KG1 (cell line): Measurements from ENCODE around the gene SLC24A5.
A peak's percentile ranks its signal among the peaks of the same experiment; 100 is the strongest.

Source experiments
- DNase-seq: peaks from one replicate; lab custom pipeline; 2025; lab: John Stamatoyannopoulos, UW

Gene SLC24A5

GRCh38 chr15:48112242-48112641, 8.5 kb upstream of the SLC24A5 start:
- DNase-seq = no peak

GRCh38 chr15:48119277-48119676, 1.5 kb upstream of the SLC24A5 start:
- no peak for DNase-seq

DNA sequence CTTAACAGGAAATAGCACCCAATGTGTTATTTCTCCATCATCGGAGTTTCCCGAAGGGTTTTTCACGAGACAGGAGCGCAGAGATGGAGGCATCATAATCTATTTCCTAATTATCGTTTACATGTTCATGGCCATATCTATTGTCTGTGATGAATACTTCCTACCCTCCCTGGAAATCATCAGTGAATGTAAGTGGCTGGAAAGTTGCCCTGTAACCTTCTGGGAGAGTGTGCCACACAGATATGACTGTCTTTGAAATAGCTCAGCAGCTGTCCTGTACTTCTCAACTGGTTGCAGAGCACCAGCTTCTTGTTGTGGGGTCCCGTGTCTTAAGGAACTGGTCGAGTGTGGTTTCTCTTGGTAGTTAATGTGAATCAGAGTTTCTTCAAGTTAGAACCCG, 1.1 kb downstream of the SLC24A5 start:
- no peak for DNase-seq

DNA sequence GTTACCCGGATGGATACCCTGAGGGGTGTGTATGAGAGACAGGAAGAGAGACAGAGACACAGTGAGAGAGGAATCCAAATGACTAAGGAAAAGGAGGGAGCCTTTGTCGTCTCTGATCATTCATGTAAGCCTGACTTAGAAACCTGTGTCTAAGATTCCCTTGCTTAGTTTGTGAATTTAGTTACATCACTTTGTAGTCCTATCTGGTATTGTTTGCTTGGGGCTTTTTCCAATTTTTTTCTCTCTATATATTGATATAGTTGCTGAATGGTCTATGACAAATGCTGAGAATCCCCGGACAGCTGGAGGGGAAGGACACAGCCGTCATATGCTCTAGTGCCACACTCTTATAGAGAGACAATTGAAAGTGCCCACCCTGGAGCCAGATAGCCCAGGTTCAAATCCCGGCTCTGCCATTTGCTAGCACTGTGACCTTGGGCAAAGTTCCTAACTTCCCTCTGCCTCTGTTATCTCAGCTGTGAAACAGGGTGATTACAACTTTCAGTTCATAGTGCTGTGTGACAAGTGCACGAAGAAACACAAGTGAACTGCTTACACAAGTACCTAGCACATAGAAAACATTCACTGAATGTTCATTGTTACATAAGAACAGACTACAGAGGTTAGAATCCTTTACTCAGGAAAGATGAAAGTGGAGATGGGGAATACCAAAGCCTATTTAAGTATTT, 6.0 kb downstream of the SLC24A5 start:
- DNase-seq = no peak

DNA sequence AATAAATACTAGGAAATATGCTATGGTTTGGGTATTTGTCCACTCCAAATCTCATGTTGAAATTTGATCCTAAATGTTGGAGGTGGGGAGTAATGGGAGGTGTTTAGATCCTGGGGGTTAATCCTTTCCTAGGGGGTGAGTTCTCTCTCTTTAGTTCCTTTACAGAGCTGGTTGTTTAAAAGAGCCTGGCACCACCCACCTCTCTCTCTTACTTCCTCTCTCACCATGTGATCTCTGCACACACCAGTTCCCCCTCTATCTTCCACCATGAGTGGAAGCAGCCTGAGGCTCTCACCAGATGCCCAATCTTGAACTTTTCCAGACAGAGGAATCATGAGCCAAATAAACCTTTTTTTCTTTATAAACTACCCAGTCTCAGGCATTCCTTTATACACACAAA, 10.5 kb downstream of the SLC24A5 start:
- no peak for DNase-seq

GRCh38 chr15:48132874-48133273, 12.1 kb downstream of the SLC24A5 start:
- no peak for DNase-seq

DNA sequence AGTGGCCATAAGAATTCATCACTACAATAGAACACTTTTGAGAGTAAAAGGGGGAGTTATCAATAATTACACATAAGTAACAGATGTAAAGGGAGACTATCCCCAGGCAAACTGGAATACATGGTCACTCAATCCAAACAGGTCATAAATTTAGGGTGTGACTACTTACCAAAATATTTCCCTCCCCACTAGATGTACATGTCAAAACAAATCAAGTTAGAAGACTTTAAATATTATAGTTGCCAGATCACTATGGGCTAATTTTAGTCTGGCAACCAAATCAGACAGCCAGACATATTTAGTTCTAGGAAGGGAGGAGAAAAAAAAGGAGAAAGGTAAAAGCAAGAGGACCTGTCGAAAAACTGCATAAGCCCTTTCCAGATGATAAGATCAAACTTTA, 23.1 kb downstream of the SLC24A5 start:
- no peak for DNase-seq

DNA sequence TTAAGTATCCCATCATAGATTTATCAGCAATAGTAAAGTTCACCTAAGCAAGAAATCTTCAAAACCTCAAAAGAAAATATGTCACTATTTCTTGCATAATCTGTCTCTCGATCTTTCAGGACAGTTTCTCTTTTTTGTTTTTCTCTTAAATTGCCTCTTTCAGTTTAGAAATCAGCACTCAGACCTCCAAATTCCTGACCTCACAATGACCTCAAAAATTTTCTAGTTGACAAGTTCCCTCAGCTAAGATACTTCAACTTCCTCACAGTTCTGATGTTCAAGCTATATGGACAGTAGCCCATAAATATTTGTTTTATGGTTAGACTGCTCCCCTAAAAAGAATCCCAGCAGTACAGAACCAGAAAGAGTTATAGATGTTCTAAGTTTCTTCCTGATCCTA, 24.1 kb downstream of the SLC24A5 start:
- DNase-seq = peak; percentile 8

DNA sequence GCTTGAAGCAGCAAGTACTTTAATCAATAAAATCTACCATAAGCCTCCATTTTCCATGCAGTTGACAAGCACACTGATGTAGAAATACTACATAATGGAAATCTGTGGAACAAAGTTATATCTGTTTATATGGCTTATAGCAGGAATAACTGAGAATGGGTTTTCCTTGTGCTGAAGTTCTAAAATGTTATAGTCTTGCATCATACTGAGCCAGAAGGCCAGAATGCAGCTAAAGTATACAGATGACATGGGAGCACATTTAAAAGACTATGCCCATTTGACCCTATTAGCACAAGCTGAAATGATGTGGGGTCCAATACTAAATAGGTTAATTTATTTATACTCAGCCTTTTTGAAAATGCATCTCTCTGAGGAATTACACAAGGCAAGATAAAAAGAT, 25.1 kb downstream of the SLC24A5 start:
- no peak for DNase-seq

DNA sequence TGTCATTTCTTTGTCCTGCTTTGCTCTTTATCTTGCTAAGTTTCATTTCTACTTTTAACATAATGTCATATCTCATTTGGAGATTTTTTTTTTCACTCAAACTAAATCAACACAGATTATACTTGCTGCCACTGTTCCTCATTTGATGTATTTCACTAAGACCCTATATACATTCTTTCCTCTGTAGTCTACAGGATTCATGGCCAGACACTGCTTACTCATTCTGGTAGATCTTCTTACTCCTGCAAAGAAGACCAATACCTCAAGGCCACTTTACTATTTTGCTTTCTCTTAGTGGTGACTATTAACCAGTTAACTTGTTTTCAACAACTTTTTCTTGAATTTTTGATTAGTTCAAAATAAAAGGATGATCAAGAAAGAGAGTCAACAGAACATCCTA, 26.6 kb downstream of the SLC24A5 start:
- DNase-seq = no peak

DNA sequence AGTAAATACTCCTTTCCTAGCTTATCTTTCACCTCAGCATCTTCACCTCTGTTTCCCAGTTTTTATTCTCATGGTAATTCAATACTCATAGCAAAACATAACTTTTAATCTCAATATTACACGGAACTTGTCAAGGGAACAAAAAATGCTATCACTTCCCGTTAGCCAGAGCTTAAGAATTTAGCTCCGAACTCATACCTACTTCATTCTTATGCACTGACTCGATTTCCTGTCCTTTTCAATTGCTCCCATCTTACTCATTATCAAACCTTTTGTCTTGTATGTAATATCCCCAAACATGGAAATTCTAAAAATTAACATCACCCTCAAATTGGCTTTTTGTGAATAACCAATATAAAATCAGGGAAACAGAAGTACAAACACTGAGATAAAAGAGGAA, 29.1 kb downstream of the SLC24A5 start:
- DNase-seq = no peak

DNA sequence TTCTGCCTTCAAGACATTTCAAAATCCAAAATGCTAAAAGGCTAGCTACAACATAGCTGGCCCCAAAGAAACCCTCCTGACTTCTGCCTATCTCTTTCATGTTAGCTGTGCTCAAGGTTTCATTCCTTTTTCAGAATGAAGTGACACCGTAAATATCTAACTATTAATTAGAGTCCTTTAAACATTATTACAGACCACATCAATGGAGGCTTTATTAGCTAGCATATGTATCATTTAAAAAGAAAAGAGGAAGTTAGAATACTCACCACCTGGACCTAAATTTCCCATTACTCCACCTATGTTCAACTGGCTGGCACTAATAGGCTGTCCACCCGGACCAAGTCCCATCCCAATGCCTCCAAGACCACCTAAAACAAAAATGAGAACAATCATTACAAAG, 32.7 kb downstream of the SLC24A5 start:
- DNase-seq = no peak

GRCh38 chr15:48168616-48169015, 47.8 kb downstream of the SLC24A5 start:
- no peak for DNase-seq

DNA sequence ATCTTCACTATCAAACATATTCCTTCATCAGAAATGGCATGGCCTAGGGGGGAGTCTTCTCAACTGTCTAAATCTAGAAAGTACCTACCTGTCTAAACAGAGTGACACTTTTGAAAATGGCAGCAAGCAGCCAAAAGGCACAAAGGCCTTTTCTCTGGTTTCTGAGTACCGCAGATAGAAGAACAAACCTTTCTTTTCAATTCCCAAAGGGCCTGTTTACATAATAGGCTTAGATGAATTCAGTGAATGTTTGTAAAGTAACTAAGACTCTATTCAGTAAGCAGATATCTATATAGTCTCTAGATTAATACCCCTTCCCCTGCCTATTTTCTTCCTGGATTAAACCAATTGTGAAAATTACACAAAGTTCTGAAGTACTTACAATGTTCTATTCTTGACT, 50.2 kb downstream of the SLC24A5 start:
- no peak for DNase-seq

DNA sequence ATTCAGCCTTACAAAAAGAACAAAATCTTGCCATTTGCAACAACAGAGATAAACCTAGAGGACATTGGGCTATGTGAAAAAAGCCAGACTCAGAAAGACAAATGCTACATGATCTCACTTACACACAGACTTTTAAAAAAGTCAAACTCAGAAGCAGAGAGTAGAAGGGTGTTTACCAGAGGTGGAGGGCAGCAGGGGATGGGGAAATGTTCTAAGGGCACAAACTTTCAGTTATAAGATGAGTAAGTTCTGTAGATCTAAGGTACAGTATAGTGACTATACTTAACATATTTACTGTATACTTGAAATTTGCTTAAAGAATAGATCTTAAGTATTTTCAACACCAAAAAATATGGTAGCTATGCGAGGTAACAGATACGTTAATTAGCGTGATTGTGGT, 54.3 kb downstream of the SLC24A5 start:
- no peak for DNase-seq

DNA sequence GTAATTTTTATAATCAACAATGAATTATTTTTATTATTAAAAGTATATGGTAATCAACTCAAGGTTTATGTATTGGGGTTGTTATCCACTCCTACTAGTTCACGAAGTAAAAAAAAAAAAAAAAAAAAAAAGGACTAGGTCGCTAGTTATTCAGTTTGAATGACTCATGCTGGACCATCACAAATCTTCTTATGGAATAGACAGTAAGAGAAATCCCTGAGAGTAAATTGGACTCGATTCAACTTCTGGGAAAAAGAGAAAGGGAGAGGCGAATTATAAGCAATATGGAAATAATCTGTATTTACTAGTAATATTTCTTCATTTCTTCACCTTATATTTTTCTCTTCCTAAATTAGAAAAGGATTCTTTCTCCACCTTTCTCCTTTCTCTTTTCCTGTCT, 55.3 kb downstream of the SLC24A5 start:
- DNase-seq = no peak

DNA sequence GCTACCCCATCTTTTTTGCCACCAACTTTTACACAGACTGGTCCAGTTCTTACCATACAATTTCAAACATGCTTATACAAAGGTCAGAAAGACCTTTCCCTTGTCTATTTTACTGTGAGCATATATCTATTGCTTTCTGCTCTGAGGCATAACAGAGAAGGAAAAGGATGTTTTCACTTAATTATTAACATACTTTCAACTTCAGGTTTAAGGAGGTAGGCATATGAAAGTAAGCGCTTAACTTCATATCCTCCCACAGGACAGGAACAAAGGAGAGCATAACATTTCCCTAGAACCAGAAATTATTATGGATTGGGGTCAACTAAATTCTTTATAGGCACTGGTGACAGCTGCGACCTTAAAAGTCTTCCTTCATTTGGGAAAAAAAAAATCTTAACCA, 56.2 kb downstream of the SLC24A5 start:
- DNase-seq = no peak

- DNase-seq = peak; percentile 35
These were observed 56.6 kb downstream of the SLC24A5 start for GRCh38 chr15:48177383-48177765.

- peak; percentile 23 for DNase-seq
These were observed 57.2 kb downstream of the SLC24A5 start, which contains the start of gene MYEF2 for GRCh38 chr15:48177766-48178647. TSS of gene MYEF2 (minus strand) at chr15:48178295. CDS start at chr15:48178237, 58 bp downstream.

DNA sequence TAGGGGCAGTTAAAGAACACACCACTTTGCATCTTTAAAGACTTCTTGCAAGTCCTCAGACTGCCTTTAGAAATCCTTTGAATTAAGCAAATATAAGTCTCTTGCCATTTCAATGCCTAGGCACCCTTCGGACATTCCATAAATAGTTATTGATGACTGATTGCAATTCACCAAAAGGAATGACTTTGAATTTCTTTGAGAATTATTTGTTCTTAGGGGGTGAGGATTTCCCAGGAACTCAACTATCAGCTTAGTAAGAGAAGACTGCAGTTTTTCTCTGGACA, 57.8 kb downstream of the SLC24A5 start:
- no peak for DNase-seq

DNA sequence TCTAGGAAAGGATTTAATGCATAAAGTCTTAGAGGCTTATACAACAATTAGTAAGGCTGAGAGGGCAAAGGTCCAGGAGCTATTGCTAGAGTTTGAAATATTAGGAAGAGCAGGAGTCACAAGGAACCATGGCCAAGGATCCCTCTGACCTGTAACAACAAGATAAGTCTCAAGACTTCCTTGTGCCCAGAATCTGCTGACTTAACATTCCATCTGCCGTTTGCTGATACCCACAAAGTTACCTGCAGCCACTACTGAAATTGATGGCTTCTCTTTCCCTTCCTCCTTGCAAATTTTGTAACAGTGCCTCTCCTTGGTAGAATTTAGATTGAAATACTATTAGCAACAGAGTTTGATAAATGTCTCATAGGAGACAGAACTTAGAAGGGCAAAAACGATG, 62.0 kb downstream of the SLC24A5 start:
- DNase-seq = no peak

GRCh38 chr15:48185529-48185928, 64.7 kb downstream of the SLC24A5 start:
- no peak for DNase-seq

- DNase-seq = no peak
These were observed 65.5 kb downstream of the SLC24A5 start for GRCh38 chr15:48186271-48186670.
